SK-N-SH (cell line): Measurements from ENCODE around the gene CENPE. TPM values are rescaled to one million over a fixed set of nuclear protein-coding genes. Genes with fewer than 3 reads are reported as not detected.

Experiments used
- CTCF ChIA-PET: fragments of 300-600, 350-600 bp; formaldehyde crosslinking; extraction: SDS; loops from one replicate; lab custom pipeline; 2021; lab: Yijun Ruan, JAX
- POLR2A ChIA-PET: fragments of 350-600 bp; sonication (Branson Sonifier 250); formaldehyde crosslinking; extraction: SDS; loops from one replicate; lab custom pipeline; 2020; ENCODE audit warnings: antibody characterized with exemption, inconsistent platforms; lab: Yijun Ruan, JAX
- DNase-seq: peaks from one replicate; pipeline ENCODE4 v3.0.0; 2012
- H2AFZ ChIP-seq: fragments of 200-600 bp; sonication (generic); 2 replicates; pipeline ENCODE4 v1.8.1; 2016; ENCODE audit warnings: antibody characterized with exemption, mild to moderate bottlenecking, low read depth
- H3F3A ChIP-seq: fragments of 200-600 bp; sonication (generic); replicated peaks from 2 replicates; pipeline ENCODE3; 2016; ENCODE audit warnings: antibody characterized with exemption, mild to moderate bottlenecking; ENCODE audit not compliant: insufficient read depth
- H3K27ac ChIP-seq, 2 experiments: fragments of 200-500 bp in 1 of 2; fragments of 200-600 bp in 1 of 2; sonication (Bioruptor generic) in 1 of 2; sonication (generic), shearing (Covaris generic) in 1 of 2; 2 replicates each; pipeline versions ENCODE4 v1.5.1 to v1.6.1; 2014 to 2016; ENCODE audit warnings: low read depth in 2 of 2, inconsistent platforms in 1 of 2, low read length in 1 of 2, mild to moderate bottlenecking in 1 of 2, mixed read lengths in 1 of 2
- H3K27me3 ChIP-seq: fragments of 200-600 bp; sonication (generic), shearing (Covaris generic); 2 replicates; pipeline ENCODE4 v1.6.1; 2016; ENCODE audit warnings: mixed run types; ENCODE audit not compliant: insufficient read depth
- H3K36me3 ChIP-seq, 2 experiments: fragments of 200-500 bp in 1 of 2; fragments of 200-600 bp in 1 of 2; sonication (Bioruptor generic) in 1 of 2; sonication (generic) in 1 of 2; replicated peaks in 1 of 2; 2 replicates each; pipeline versions ENCODE3 to v1.5.1; 2014 to 2016; ENCODE audit warnings: low read length in 1 of 2, mild to moderate bottlenecking in 1 of 2; ENCODE audit not compliant: insufficient read depth in 2 of 2, control insufficient read depth in 1 of 2
- H3K4me1 ChIP-seq, 2 experiments: fragments of 200-500 bp in 1 of 2; fragments of 200-600 bp in 1 of 2; sonication (Bioruptor generic) in 1 of 2; sonication (generic), shearing (Covaris generic) in 1 of 2; 2 replicates each; pipeline versions ENCODE4 v1.5.1 to v1.6.1; 2014 to 2016; ENCODE audit warnings: low read depth in 1 of 2, low read length in 1 of 2, mixed run types in 1 of 2; ENCODE audit not compliant: insufficient read depth in 2 of 2, control insufficient read depth in 1 of 2
- H3K4me2 ChIP-seq: fragments of 200-600 bp; sonication (generic), shearing (Covaris generic); 2 replicates; pipeline ENCODE4 v1.6.1; 2017; ENCODE audit warnings: mixed run types
- H3K4me3 ChIP-seq, 2 experiments: fragments of 200-500 bp in 1 of 2; fragments of 200-600 bp in 1 of 2; sonication (Bioruptor generic) in 1 of 2; sonication (generic), shearing (Covaris generic) in 1 of 2; 2 replicates each; pipeline versions ENCODE4 v1.5.1 to v1.8.1; 2014 to 2016; ENCODE audit warnings: low read depth in 2 of 2, inconsistent platforms in 1 of 2, low read length in 1 of 2, mild to moderate bottlenecking in 1 of 2, mixed read lengths in 1 of 2, moderate library complexity in 1 of 2
- H3K79me2 ChIP-seq: fragments of 200-600 bp; sonication (generic); 2 replicates; pipeline ENCODE4 v1.8.1; 2017; ENCODE audit warnings: mild to moderate bottlenecking; ENCODE audit not compliant: insufficient read depth
- H3K9ac ChIP-seq: fragments of 200-600 bp; sonication (generic); 2 replicates; pipeline ENCODE4 v1.6.1; 2017; ENCODE audit warnings: mixed run types
- H3K9me2 ChIP-seq: fragments of 200-600 bp; sonication (generic); 2 replicates; pipeline ENCODE4 v1.6.1; 2017; ENCODE audit warnings: mixed run types
- H3K9me3 ChIP-seq: fragments of 200-600 bp; sonication (generic); 2 replicates; pipeline ENCODE4 v1.6.1; 2017; ENCODE audit warnings: mixed run types, mild to moderate bottlenecking, moderate library complexity
- H4K20me1 ChIP-seq: fragments of 200-600 bp; sonication (generic); 2 replicates; pipeline ENCODE4 v1.6.1; 2017; ENCODE audit warnings: mild to moderate bottlenecking, mixed run types; ENCODE audit not compliant: insufficient read depth
- ELF1 ChIP-seq: IDR thresholded peaks from 2 replicates; pipeline ENCODE4 v1.4.0; 2012
- FOXJ3 ChIP-seq: sonication (generic); formaldehyde crosslinking; IDR thresholded peaks from 2 replicates; pipeline ENCODE4 v1.5.1; 2020; ENCODE audit warnings: mild to moderate bottlenecking, missing genetic modification reagents
- FOXM1 ChIP-seq: IDR thresholded peaks from 2 replicates; pipeline ENCODE4 v1.4.0; 2012; ENCODE audit warnings: low read depth, mild to moderate bottlenecking
- GATA2 ChIP-seq: sonication (generic); formaldehyde crosslinking; IDR thresholded peaks from 2 replicates; pipeline ENCODE4 v1.5.0; 2020; ENCODE audit warnings: mild to moderate bottlenecking, missing genetic modification reagents
- MXI1 ChIP-seq: IDR thresholded peaks from 2 replicates; pipeline ENCODE4 v1.6.1; 2012; ENCODE audit warnings: mild to moderate bottlenecking, low read depth, low read length, improper control_type of control experiment
- NFIC ChIP-seq: IDR thresholded peaks from 2 replicates; pipeline ENCODE4 v1.4.0; 2012; ENCODE audit warnings: borderline replicate concordance
- RAD21 ChIP-seq: IDR thresholded peaks from 2 replicates; pipeline ENCODE4 v1.6.1; 2012; ENCODE audit warnings: mild to moderate bottlenecking, low read length
- RCOR1 ChIP-seq: fragments of 150-350 bp; IDR thresholded peaks from 2 replicates; pipeline ENCODE4 v1.6.1; 2017; ENCODE audit warnings: antibody characterized with exemption, low read length
- TAF1 ChIP-seq: IDR thresholded peaks from 2 replicates; pipeline ENCODE4 v1.6.1; 2012; ENCODE audit warnings: low read depth, mild to moderate bottlenecking, low read length, moderate library complexity, borderline replicate concordance
- TCF12 ChIP-seq: IDR thresholded peaks from 2 replicates; pipeline ENCODE4 v1.4.0; 2012
- TEAD4 ChIP-seq: IDR thresholded peaks from 2 replicates; pipeline ENCODE4 v1.4.0; 2012; ENCODE audit warnings: mild to moderate bottlenecking, borderline replicate concordance; ENCODE audit not compliant: insufficient read depth
- WGBS: methylation state at CpG from one replicate; pipeline ENCODE4 v1.1.6; 2017; ENCODE audit warnings: low lambda C conversion rate; 5-methylcytosine and 5-hydroxymethylcytosine counted together
- polyA plus RNA-seq, 3 experiments: library from polyadenylated mRNA; depleted of rRNA; stranded (reverse); fragments of >200 nt; gene quantifications; 2 replicates each; pipeline ENCODE4 v1.2.3, GENCODE V29; 2012
- TF ChIP-seq, protein P1 (sequence below): IDR thresholded peaks from 2 replicates; pipeline ENCODE4 v1.4.0; 2012; ENCODE audit warnings: low read depth
- TF ChIP-seq, protein P2 (sequence below): fragments of 200-600 bp; sonication (generic); IDR thresholded peaks from 2 replicates; pipeline ENCODE4 v1.6.1; 2017; ENCODE audit warnings: antibody characterized with exemption, mild to moderate bottlenecking, moderate library complexity
- TF ChIP-seq, protein P3 (sequence below): IDR thresholded peaks from 2 replicates; pipeline ENCODE4; 2012
- TF ChIP-seq, protein P4 (sequence below): fragments of 150-350 bp; IDR thresholded peaks from 2 replicates; pipeline ENCODE4 v1.6.1; 2016; ENCODE audit warnings: mild to moderate bottlenecking, low read depth, low read length
- TF ChIP-seq, protein P5 (sequence below): fragments of 150-350 bp; IDR thresholded peaks from 2 replicates; pipeline ENCODE4 v1.6.1; 2017; ENCODE audit warnings: antibody characterized with exemption, low read length, low read depth, borderline replicate concordance
- TF ChIP-seq, protein P6 (sequence below): IDR thresholded peaks from 2 replicates; pipeline ENCODE4 v1.6.1; 2012; ENCODE audit warnings: mild to moderate bottlenecking, low read depth, low read length, moderate library complexity

CENPE gene
- polyA plus RNA-seq, 1 of the 3 experiments (the other 2 are of a cell fraction), result 1.7 TPM

DNA sequence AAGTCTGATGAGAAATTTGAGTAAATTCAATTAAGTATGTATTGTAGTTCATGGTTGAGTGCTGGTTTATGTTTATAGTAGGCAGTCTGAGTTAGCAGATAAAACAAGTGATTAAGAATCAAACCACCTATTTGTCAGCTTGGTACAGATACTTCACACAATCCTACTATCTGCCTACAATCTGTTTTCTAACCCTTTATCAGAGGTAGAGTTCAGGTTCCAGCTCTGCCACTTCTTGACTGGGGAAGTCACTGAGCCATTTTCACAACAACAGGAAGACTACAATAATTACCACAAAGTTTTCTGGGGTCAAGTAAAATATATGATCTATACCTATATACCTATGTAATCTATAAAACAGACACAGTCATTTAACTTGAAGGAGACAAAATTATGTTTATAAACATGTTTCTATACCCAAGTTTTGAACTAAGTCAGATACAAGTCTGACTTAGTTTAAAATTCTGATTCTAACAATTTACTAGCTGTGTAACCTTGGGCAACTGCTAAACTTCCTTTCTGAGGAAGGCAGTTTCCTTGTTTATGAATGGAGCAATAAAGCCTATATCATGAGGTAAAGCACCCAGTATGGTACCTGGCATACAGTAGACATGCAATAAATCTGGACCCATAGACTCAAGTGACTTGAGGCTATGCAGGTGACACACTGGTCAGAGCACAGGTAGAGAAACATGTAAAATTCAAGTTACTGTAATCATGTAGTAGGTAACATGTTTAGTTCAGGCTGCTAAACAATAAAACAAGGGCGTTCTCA lies 61.3 kb downstream of the CENPE start:
- H4K20me1 ChIP-seq, result no peaks in the 10 kb centered on the region
- H3K4me2 ChIP-seq, result no peak overlapping the region
- no peaks in the 10 kb centered on the region for H3K79me2 ChIP-seq
- H3K9ac ChIP-seq, result no peak overlapping the region
- no peaks in the 10 kb centered on the region for H3K4me1 ChIP-seq
- DNase-seq, result no peak
- peaks cover 37 to 43% of the 10 kb centered on the region in 2 experiments for H3K36me3 ChIP-seq
- TF ChIP-seq TAF1, result no peak
- TF ChIP-seq FOXM1, result no peak
- no peak for TF ChIP-seq RAD21
- no peak for TF ChIP-seq TCF12
- TF ChIP-seq, protein P1, sequence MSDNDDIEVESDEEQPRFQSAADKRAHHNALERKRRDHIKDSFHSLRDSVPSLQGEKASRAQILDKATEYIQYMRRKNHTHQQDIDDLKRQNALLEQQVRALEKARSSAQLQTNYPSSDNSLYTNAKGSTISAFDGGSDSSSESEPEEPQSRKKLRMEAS, result no peak
- TF ChIP-seq, protein P2, sequence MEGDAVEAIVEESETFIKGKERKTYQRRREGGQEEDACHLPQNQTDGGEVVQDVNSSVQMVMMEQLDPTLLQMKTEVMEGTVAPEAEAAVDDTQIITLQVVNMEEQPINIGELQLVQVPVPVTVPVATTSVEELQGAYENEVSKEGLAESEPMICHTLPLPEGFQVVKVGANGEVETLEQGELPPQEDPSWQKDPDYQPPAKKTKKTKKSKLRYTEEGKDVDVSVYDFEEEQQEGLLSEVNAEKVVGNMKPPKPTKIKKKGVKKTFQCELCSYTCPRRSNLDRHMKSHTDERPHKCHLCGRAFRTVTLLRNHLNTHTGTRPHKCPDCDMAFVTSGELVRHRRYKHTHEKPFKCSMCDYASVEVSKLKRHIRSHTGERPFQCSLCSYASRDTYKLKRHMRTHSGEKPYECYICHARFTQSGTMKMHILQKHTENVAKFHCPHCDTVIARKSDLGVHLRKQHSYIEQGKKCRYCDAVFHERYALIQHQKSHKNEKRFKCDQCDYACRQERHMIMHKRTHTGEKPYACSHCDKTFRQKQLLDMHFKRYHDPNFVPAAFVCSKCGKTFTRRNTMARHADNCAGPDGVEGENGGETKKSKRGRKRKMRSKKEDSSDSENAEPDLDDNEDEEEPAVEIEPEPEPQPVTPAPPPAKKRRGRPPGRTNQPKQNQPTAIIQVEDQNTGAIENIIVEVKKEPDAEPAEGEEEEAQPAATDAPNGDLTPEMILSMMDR, result no peak
- TF ChIP-seq, protein P3, sequence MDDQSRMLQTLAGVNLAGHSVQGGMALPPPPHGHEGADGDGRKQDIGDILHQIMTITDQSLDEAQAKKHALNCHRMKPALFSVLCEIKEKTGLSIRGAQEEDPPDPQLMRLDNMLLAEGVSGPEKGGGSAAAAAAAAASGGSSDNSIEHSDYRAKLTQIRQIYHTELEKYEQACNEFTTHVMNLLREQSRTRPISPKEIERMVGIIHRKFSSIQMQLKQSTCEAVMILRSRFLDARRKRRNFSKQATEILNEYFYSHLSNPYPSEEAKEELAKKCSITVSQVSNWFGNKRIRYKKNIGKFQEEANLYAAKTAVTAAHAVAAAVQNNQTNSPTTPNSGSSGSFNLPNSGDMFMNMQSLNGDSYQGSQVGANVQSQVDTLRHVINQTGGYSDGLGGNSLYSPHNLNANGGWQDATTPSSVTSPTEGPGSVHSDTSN, result no peak
- no peak for TF ChIP-seq GATA2 (CRISPR knock-in tag)
- TF ChIP-seq ELF1, result no peak
- TF ChIP-seq, protein P4, sequence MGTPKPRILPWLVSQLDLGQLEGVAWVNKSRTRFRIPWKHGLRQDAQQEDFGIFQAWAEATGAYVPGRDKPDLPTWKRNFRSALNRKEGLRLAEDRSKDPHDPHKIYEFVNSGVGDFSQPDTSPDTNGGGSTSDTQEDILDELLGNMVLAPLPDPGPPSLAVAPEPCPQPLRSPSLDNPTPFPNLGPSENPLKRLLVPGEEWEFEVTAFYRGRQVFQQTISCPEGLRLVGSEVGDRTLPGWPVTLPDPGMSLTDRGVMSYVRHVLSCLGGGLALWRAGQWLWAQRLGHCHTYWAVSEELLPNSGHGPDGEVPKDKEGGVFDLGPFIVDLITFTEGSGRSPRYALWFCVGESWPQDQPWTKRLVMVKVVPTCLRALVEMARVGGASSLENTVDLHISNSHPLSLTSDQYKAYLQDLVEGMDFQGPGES, result no peak
- no peak for TF ChIP-seq NFIC
- TF ChIP-seq MXI1, result no peak
- no peak for TF ChIP-seq RCOR1
- no peak for TF ChIP-seq TEAD4
- TF ChIP-seq, protein P5, sequence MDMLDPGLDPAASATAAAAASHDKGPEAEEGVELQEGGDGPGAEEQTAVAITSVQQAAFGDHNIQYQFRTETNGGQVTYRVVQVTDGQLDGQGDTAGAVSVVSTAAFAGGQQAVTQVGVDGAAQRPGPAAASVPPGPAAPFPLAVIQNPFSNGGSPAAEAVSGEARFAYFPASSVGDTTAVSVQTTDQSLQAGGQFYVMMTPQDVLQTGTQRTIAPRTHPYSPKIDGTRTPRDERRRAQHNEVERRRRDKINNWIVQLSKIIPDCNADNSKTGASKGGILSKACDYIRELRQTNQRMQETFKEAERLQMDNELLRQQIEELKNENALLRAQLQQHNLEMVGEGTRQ, result no peak
- TF ChIP-seq, protein P6, sequence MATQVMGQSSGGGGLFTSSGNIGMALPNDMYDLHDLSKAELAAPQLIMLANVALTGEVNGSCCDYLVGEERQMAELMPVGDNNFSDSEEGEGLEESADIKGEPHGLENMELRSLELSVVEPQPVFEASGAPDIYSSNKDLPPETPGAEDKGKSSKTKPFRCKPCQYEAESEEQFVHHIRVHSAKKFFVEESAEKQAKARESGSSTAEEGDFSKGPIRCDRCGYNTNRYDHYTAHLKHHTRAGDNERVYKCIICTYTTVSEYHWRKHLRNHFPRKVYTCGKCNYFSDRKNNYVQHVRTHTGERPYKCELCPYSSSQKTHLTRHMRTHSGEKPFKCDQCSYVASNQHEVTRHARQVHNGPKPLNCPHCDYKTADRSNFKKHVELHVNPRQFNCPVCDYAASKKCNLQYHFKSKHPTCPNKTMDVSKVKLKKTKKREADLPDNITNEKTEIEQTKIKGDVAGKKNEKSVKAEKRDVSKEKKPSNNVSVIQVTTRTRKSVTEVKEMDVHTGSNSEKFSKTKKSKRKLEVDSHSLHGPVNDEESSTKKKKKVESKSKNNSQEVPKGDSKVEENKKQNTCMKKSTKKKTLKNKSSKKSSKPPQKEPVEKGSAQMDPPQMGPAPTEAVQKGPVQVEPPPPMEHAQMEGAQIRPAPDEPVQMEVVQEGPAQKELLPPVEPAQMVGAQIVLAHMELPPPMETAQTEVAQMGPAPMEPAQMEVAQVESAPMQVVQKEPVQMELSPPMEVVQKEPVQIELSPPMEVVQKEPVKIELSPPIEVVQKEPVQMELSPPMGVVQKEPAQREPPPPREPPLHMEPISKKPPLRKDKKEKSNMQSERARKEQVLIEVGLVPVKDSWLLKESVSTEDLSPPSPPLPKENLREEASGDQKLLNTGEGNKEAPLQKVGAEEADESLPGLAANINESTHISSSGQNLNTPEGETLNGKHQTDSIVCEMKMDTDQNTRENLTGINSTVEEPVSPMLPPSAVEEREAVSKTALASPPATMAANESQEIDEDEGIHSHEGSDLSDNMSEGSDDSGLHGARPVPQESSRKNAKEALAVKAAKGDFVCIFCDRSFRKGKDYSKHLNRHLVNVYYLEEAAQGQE, result no peak
- no peak for TF ChIP-seq FOXJ3
- H2AFZ ChIP-seq, result no peak overlapping the region
- no peaks in the 10 kb centered on the region for H3K9me3 ChIP-seq
- WGBS, result 78% methylated on average over 1 of the region's 1 CpG
- H3K27me3 ChIP-seq, result no peaks in the 10 kb centered on the region
- ChIA-PET POLR2A (no interaction called here), CTCF (interaction anchor here (1.0 kb wide), 1 partner anchor 7 kb away, joined by 3 read pairs; no protein-coding TSS in a partner anchor)
- H3K4me3 ChIP-seq, result no peak overlapping the region
- H3K27ac ChIP-seq, result no peak overlapping the region
- no peaks in the 10 kb centered on the region for H3K9me2 ChIP-seq
- H3F3A ChIP-seq, result peaks cover 6% of the 10 kb centered on the region
